Measurements from ENCODE around the gene HMGN4. TPM values are rescaled to one million over a fixed set of nuclear protein-coding genes. Genes with fewer than 3 reads are reported as not detected.

HMGN4 gene
- polyA plus RNA-seq, 6 donors from 2014 or later: 127 to 198 (median 172) TPM

GRCh38 chr6:26578741-26579140 is 40.6 kb downstream of the HMGN4 start:
- Mint-ChIP-seq H3K4me1 (peaks cover 13 to 15% (median 15%) of the 10 kb centered on the region in 3 donors), H3K4me3 (peak overlapping the region in 3 of 8 donors; percentile 18 to 53 (median 23)), H3K9me3 (peaks cover 0 to 23% (median 19%) of the 10 kb centered on the region in 7 donors), H3K36me3 (peaks cover 0 to 10% of the 10 kb centered on the region in 2 donors), H3K27me3 (peaks cover 21 to 60% (median 29%) of the 10 kb centered on the region in 3 donors), H3K27ac (peak overlapping the region in 2 of 6 donors; percentile 59 to 72)
- DNase-seq: no peak
- no peak for ATAC-seq (ENCODE audit: low read depth in 2 of 2)

- no peak for DNase-seq
- peaks cover 0 to 10% of the 10 kb centered on the region in 2 donors for H3K36me3 Mint-ChIP-seq
- no peak overlapping the region for H3K4me3 Mint-ChIP-seq
- H3K4me1 Mint-ChIP-seq: peaks cover 13 to 14% (median 14%) of the 10 kb centered on the region in 3 donors
- H3K27me3 Mint-ChIP-seq: peaks cover 34 to 78% (median 47%) of the 10 kb centered on the region in 3 donors
- no peak for ATAC-seq (ENCODE audit: low read depth in 2 of 2)
- H3K9me3 Mint-ChIP-seq: peaks cover 0 to 23% (median 19%) of the 10 kb centered on the region in 7 donors
- H3K27ac Mint-ChIP-seq: no peak overlapping the region
Observed at GRCh38 chr6:26581164-26581915, 43.2 kb downstream of the HMGN4 start.

- Mint-ChIP-seq H3K4me3 (no peak overlapping the region), H3K9me3 (no peaks in the 10 kb centered on the region), H3K4me1 (peaks cover 0 to 6% (median 0%) of the 10 kb centered on the region in 3 donors), H3K27ac (no peak overlapping the region), H3K27me3 (peaks cover 41 to 51% (median 49%) of the 10 kb centered on the region in 3 donors), H3K36me3 (no peaks in the 10 kb centered on the region)
- DNase-seq: no peak
- no peak for ATAC-seq (ENCODE audit: low read depth in 2 of 2)
Observed at GRCh38 chr6:26588965-26589364, 50.8 kb downstream of the HMGN4 start.

GRCh38 chr6:26592649-26593048 is 54.5 kb downstream of the HMGN4 start:
- no peaks in the 10 kb centered on the region for H3K36me3 Mint-ChIP-seq
- peaks cover 32 to 35% (median 33%) of the 10 kb centered on the region in 3 donors for H3K27me3 Mint-ChIP-seq
- H3K27ac Mint-ChIP-seq: peak overlapping the region in 1 of 6 donors; percentile 5
- peaks cover 0 to 9% (median 4%) of the 10 kb centered on the region in 3 donors for H3K4me1 Mint-ChIP-seq
- H3K4me3 Mint-ChIP-seq: no peak overlapping the region
- H3K9me3 Mint-ChIP-seq: no peaks in the 10 kb centered on the region
- DNase-seq (no peak), ATAC-seq (ENCODE audit: low read depth in 2 of 2) (no peak)

GRCh38 chr6:26593278-26594130 is 55.3 kb downstream of the HMGN4 start:
- Mint-ChIP-seq H3K27me3 (peaks cover 29 to 35% (median 32%) of the 10 kb centered on the region in 3 donors), H3K36me3 (no peaks in the 10 kb centered on the region), H3K27ac (peak overlapping the region in 1 of 6 donors; percentile 57), H3K4me3 (no peak overlapping the region), H3K9me3 (no peaks in the 10 kb centered on the region), H3K4me1 (peaks cover 7 to 17% (median 10%) of the 10 kb centered on the region in 3 donors)
- ATAC-seq (ENCODE audit: low read depth in 2 of 2): no peak
- DNase-seq: no peak

- ATAC-seq (ENCODE audit: low read depth in 2 of 2): no peak
Observed at GRCh38 chr6:26594131-26594498, 55.9 kb downstream of the HMGN4 start.

GRCh38 chr6:26594730-26595632 is 56.8 kb downstream of the HMGN4 start:
- H3K27me3 Mint-ChIP-seq: peaks cover 22 to 35% (median 24%) of the 10 kb centered on the region in 3 donors
- H3K36me3 Mint-ChIP-seq: peaks cover 0 to 3% of the 10 kb centered on the region in 2 donors
- H3K9me3 Mint-ChIP-seq: no peaks in the 10 kb centered on the region
- peaks cover 8 to 22% (median 12%) of the 10 kb centered on the region in 3 donors for H3K4me1 Mint-ChIP-seq
- ATAC-seq (ENCODE audit: low read depth in 2 of 2) (no peak), DNase-seq (no peak)
- peak overlapping the region in 5 of 8 donors; percentile 6 to 84 (median 24) for H3K4me3 Mint-ChIP-seq
- H3K27ac Mint-ChIP-seq: peak overlapping the region in 2 of 6 donors; percentile 5 to 24

More at GRCh38 chr6:26594131-26594498, 55.9 kb downstream of the HMGN4 start:
- peaks cover 8 to 20% (median 12%) of the 10 kb centered on the region in 3 donors for H3K4me1 Mint-ChIP-seq
- no peaks in the 10 kb centered on the region for H3K9me3 Mint-ChIP-seq
- H3K27me3 Mint-ChIP-seq: peaks cover 28 to 35% (median 29%) of the 10 kb centered on the region in 3 donors
- H3K27ac Mint-ChIP-seq: no peak overlapping the region
- DNase-seq: no peak
- H3K4me3 Mint-ChIP-seq: peak overlapping the region in 1 of 8 donors; percentile 22
- peaks cover 0 to under 1% of the 10 kb centered on the region in 2 donors for H3K36me3 Mint-ChIP-seq

GRCh38 chr6:26595669-26596269 is 57.6 kb downstream of the HMGN4 start:
- peaks cover 8 to 22% (median 12%) of the 10 kb centered on the region in 3 donors for H3K4me1 Mint-ChIP-seq
- peak; percentile 48 to 53 for ATAC-seq (ENCODE audit: low read depth in 2 of 2)
- no peak overlapping the region for H3K27ac Mint-ChIP-seq
- no peak overlapping the region for H3K4me3 Mint-ChIP-seq
- no peaks in the 10 kb centered on the region for H3K9me3 Mint-ChIP-seq
- peaks cover 0 to 3% of the 10 kb centered on the region in 2 donors for H3K36me3 Mint-ChIP-seq
- peaks cover 16 to 35% (median 24%) of the 10 kb centered on the region in 3 donors for H3K27me3 Mint-ChIP-seq
- DNase-seq: peak; percentile 79

Other genes with a start within 250 kb of the HMGN4 start
- gene BTN3A2, start 173.2 kb upstream of the HMGN4 start, polyA plus RNA-seq (ENCODE audit: low read depth in 6 of 6): 100 to 1,000 TPM in 1 of 6 donors, 10 to 100 TPM in 5; 26.7 to 112 (median 51.7) TPM
- gene BTN2A2, start 155.3 kb upstream of the HMGN4 start, polyA plus RNA-seq (ENCODE audit: low read depth in 6 of 6): 10 to 100 TPM; 37.9 to 63.8 (median 45.1) TPM
- 10 to 100 TPM; 14.0 to 30.0 (median 19.2) TPM for gene BTN3A1, start 136.1 kb upstream of the HMGN4 start, polyA plus RNA-seq (ENCODE audit: low read depth in 6 of 6)
- 10 to 100 TPM; 20.3 to 39.2 (median 27.3) TPM for gene BTN3A3, start 97.9 kb upstream of the HMGN4 start, polyA plus RNA-seq (ENCODE audit: low read depth in 6 of 6)
- gene BTN2A1, start 80.4 kb upstream of the HMGN4 start, polyA plus RNA-seq (ENCODE audit: low read depth in 6 of 6): 10 to 100 TPM in 5 of 6 donors, 1 to 10 TPM in 1; 8.4 to 21.4 (median 13.0) TPM
- under 1 TPM in 2 of 6 donors, not detected in 4; 0.19 to 0.25 TPM for gene BTN1A1, start 38.1 kb upstream of the HMGN4 start, polyA plus RNA-seq (ENCODE audit: low read depth in 6 of 6)
- gene ABT1, start 58.6 kb downstream of the HMGN4 start, polyA plus RNA-seq (ENCODE audit: low read depth in 6 of 6): 10 to 100 TPM; 42.7 to 74.2 (median 49.0) TPM
- 10 to 100 TPM in 2 of 6 donors, 1 to 10 TPM in 4; 8.0 to 10.9 (median 9.0) TPM for gene ZNF322, start 121.4 kb downstream of the HMGN4 start, polyA plus RNA-seq (ENCODE audit: low read depth in 6 of 6)

All from naive B cell (primary cell).